Fibroblast of skin of abdomen (primary cell): ENCODE results near the gene CHCHD4. TPM values are rescaled to one million over a fixed set of nuclear protein-coding genes. Genes with fewer than 3 reads are reported as not detected.

Experiments used
- DNase-seq: peaks from one replicate; pipeline ENCODE4 v3.0.0-alpha.2; 2013
- polyA plus RNA-seq, 2 experiments: library from polyadenylated mRNA; unstranded; fragments of 120-200 nt; gene quantifications; one replicate each; pipeline ENCODE4 v1.2.1, GENCODE V29; 2013; ENCODE audit not compliant: insufficient read length in 2 of 2

CHCHD4 gene
- polyA plus RNA-seq (2013, experiment 1 of 2; ENCODE audit: insufficient read length) = 16.0 TPM
- polyA plus RNA-seq (2013, experiment 2 of 2; ENCODE audit: insufficient read length) = 15.4 TPM

DNA sequence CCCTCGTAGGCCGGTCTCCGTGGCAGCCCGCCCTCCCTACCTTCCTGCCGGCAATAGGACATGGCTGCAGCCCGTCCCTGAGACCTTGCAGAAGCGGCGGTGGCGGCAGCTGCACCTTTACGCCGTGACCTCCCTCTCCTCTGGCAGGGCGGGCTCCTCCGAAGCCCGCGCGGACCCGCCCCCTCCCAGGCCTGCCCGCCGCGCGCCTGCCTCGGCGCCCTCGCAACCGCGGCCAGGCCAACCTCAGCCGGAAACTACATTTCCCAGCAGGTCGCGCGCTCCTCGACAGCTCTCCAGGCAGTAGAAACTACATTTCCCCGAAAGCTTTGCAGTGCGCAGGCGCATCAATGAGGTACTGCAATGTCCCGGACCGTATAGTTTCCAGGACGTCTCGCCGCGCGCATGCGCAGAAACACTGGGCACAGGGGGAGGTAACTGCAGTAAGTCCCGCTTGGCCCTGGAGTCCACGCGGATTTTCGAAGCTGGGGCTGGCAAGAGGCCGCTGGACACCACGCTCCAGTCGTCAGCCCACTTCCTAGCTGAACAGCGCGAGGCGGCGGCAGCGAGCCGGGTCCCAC is at the start of gene CHCHD4, which contains the start of gene TMEM43:
TSS of gene CHCHD4 (minus strand) at position 256 of the 578 bp plus-strand sequence. CDS start at position 62, 194 bp downstream.
TSS of gene TMEM43 (plus strand) at position 438 of the 578 bp plus-strand sequence. CDS start 142 bp downstream, outside the sequence.
- DNase-seq = peak; percentile 99

GRCh38 chr3:14172496-14172895 is 47.8 kb upstream of the CHCHD4 start:
- no peak for DNase-seq

- DNase-seq = peak; percentile 91
These were observed 46.0 kb upstream of the CHCHD4 start for GRCh38 chr3:14170531-14171159.

DNA sequence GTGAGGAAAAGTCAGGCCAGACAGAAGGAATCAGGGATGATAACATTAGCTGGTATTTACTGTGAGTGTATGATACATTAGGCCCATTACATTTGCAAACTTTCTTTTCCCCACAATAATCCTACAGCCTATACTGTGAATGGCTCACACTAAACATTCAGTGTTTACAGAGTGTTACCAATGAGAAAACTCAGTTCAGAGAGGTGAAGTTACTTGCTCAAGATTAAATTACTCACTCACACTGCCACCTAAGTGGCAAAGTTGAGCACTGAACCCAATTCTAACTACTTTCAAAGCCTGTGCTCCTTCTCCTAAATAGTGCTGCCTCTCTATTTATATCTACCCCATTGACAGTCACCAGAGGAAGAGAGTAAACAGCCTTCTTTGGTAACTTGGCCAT is 45.2 kb upstream of the CHCHD4 start:
- DNase-seq = no peak

GRCh38 chr3:14169435-14169834 is 44.8 kb upstream of the CHCHD4 start:
- DNase-seq = no peak

DNA sequence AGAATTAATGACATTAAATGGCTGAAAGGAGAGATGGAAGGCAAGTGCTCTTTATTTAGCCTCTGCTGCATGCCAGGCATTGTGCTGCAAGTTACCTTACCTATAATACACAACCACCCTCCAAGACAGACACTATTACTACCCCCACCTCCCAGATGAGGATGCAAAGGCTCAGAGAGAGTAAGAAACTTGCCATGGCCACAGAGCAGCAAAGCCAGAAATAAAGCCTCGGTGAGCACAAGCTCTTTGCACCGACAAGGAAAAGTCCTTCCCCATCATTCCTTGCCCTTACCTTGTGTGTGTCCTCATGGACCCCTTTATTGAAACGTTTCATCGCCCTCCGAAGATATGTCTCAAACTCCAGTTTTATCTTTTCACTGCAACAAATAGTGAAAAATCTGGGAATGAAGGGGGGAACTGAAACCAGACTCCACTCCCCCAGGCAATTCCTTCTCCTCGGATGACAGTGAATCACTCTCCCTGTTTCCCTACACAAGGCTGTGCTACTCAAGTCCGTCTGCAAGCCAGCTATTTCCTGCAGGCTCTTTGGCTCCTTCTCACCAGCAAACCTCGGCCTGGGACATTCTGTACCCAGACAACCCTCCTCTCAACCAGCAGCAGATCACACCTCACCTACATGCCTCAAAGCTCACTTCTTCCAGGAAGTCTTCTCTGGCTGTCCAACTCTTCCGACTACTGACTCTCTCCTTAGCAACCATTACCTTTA is 42.4 kb upstream of the CHCHD4 start:
- no peak for DNase-seq

DNA sequence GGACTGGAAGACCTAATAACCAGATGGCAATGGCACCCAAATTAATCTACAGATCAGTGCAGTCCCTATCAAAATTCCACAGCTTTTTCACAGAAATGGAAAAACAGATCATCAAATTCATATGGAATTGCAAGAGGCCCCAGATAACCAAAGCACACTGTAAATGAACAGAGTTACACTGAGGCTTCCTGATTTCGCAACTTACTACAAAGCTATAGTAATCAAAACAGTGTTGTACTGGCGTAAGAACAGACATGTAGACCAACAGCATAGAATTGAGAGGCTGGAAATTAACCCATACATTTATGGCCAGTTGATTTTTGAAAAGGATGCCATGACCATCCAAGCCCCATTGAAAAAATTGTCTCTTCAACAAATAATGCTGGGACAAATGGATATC is 37.5 kb upstream of the CHCHD4 start:
- no peak for DNase-seq

DNA sequence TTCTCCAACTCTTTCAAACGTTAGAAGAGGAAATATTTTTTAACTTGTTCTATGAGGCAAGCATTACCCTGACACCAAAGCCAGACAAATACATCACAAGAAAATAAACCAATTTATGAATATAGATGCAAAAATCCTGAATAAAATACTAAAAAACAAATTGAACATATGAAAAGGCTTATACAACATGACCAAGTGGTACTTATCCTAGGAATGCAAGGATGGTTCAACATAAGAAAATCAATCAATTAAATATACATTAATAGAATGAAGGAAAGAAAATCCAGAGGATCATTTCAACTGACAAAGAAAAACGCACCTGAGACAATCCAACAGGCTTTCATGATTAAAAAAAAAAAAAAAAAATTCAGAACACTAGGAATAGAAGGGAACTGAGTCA is 36.6 kb upstream of the CHCHD4 start:
- DNase-seq = no peak

DNA sequence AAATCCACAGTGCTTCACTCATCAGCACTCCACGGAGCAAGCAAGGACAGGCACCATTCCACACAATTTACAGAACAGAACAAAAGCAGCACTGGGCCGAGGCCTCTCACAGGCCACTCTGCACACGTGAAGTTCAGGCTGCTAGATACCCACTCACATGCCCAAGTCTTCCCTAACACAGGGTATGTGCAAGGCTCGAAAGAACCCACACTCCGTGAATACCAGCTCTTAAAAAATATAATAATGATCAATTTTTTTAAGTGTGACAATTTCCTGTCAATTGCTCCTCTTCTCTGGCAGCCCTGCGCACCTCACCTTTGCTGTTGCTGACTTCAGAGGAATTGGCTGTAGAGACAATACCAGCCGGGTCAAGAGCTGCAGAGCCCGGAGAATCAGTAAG is 34.8 kb upstream of the CHCHD4 start:
- no peak for DNase-seq

DNA sequence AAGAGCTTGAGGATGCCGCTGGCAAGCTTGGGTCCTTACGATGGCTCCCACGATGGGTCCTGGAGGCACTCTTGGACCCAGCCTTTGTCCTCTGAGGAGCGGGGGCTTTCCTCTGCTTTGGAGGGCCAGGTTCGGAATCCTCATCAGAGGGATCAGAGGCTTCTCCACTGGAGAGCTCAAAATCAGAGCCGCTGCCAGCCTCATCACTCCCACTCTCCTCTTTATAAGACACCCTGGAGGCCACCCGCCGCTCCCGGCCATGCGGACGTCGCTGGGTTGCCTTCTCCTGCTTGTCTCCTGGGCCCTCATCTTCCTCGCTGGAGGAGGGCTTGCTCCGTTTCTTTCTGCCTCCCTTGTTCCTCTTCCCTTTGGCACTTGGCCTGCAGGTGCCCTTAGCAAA is 33.7 kb upstream of the CHCHD4 start:
- no peak for DNase-seq

- DNase-seq = no peak
These were observed 33.3 kb upstream of the CHCHD4 start for GRCh38 chr3:14157951-14158350.

DNA sequence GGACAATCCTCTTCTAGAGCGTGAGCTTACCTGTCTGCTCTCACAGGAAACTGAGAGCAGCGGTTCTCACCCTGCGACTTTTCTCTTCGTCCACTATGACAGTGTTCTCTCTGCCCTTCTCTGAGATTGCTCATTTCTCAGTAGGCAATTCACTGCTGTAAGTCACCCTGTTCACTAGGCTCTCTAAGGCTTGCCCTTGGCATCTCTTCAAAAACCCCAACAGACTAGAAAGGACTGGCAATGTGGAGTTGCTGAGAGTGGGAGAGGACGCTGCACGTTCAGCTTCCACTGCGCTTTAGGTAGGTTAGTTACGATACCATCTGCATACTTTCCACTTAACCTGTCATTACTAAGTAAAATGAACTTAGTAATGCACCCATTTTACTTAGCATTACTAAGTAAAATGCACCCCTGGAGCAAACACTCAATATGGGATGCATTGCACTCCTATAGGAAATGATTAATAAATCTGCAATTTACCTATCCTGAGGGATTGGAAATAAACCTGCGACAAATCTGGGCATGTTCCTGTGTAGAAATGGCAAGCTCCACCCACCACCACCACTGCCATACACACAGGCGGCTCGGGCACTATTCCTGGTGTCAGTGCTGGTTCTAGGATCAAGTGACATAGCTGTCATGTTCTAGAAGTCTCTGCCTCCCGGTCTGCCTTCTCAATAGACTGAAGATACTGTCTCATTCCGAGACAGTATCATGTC is 32.3 kb upstream of the CHCHD4 start:
- DNase-seq = no peak

- DNase-seq = no peak
These were observed 31.5 kb upstream of the CHCHD4 start for GRCh38 chr3:14156201-14156600.

- no peak for DNase-seq
These were observed 30.3 kb upstream of the CHCHD4 start for GRCh38 chr3:14154895-14155440.

GRCh38 chr3:14154276-14154675 is 29.6 kb upstream of the CHCHD4 start:
- DNase-seq = no peak

GRCh38 chr3:14153663-14154062 is 29.0 kb upstream of the CHCHD4 start:
- no peak for DNase-seq

GRCh38 chr3:14152963-14153355 is 28.3 kb upstream of the CHCHD4 start:
- DNase-seq = no peak

GRCh38 chr3:14152233-14152962 is 27.7 kb upstream of the CHCHD4 start:
- no peak for DNase-seq

- DNase-seq = no peak
These were observed 26.9 kb upstream of the CHCHD4 start for GRCh38 chr3:14151471-14152083.

GRCh38 chr3:14150491-14151230 is 26.0 kb upstream of the CHCHD4 start:
- no peak for DNase-seq

DNA sequence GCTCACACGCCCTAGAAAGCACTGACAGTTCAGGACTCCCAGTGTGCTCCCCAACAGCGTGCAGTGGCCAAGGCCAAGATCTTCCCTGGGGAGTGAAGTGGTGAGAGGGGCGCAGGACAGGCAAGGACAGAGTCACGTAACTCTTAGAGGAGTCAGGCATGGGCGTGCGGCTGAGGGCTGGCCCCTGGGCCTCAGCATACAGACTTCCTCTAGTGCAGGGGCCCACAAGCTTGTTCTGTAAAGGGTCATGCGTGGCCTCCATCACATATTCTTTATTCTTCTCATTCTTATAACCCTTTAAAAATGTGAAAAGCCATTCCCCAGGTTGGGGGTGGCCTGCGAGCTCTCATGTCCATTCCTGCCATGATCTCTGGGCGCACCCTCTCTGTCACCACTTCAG is 25.4 kb upstream of the CHCHD4 start:
- DNase-seq = no peak
